Nephron progenitor cell (in vitro differentiated cells): ENCODE measurements around the gene CCDC187.

ENCODE experiments used
- DNase-seq: peaks from one replicate; pipeline ENCODE4 v3.0.0; 2021
- H3K27ac Mint-ChIP-seq: 2 replicates; pipeline ENCODE4 v1.8.0; 2021; ENCODE audit warnings: mild to moderate bottlenecking, moderate library complexity, mixed read lengths
- H3K27me3 Mint-ChIP-seq: 2 replicates; pipeline ENCODE4 v1.8.0; 2021; ENCODE audit warnings: mild to moderate bottlenecking, low read depth, mixed read lengths; ENCODE audit not compliant: poor library complexity
- H3K36me3 Mint-ChIP-seq: 2 replicates; pipeline ENCODE4 v1.8.0; 2021; ENCODE audit warnings: low read depth, mixed read lengths
- H3K4me1 Mint-ChIP-seq: 2 replicates; pipeline ENCODE4 v1.8.0; 2021; ENCODE audit warnings: mixed read lengths
- H3K4me3 Mint-ChIP-seq: 2 replicates; pipeline ENCODE4 v1.8.0; 2021; ENCODE audit warnings: mild to moderate bottlenecking, moderate library complexity, mixed read lengths
- H3K9me3 Mint-ChIP-seq: 2 replicates; pipeline ENCODE4 v1.8.0; 2021; ENCODE audit warnings: mild to moderate bottlenecking, moderate library complexity, mixed read lengths
- TF ChIP-seq, protein P1 (sequence below): fragments of 200-600 bp; sonication (generic); IDR thresholded peaks from 2 replicates; pipeline ENCODE4 v1.5.0; 2021; ENCODE audit warnings: antibody characterized with exemption

Gene CCDC187

GRCh38 chr9:136258786-136259516 lies 44.9 kb downstream of the CCDC187 start:
- Mint-ChIP-seq H3K36me3 (no peaks in the 10 kb centered on the region), H3K27me3 (peaks cover 8% of the 10 kb centered on the region), H3K9me3 (no peaks in the 10 kb centered on the region), H3K27ac (no peak overlapping the region), H3K4me3 (no peak overlapping the region), H3K4me1 (peaks cover 53% of the 10 kb centered on the region)
- no peak for DNase-seq
- TF ChIP-seq, protein P1, sequence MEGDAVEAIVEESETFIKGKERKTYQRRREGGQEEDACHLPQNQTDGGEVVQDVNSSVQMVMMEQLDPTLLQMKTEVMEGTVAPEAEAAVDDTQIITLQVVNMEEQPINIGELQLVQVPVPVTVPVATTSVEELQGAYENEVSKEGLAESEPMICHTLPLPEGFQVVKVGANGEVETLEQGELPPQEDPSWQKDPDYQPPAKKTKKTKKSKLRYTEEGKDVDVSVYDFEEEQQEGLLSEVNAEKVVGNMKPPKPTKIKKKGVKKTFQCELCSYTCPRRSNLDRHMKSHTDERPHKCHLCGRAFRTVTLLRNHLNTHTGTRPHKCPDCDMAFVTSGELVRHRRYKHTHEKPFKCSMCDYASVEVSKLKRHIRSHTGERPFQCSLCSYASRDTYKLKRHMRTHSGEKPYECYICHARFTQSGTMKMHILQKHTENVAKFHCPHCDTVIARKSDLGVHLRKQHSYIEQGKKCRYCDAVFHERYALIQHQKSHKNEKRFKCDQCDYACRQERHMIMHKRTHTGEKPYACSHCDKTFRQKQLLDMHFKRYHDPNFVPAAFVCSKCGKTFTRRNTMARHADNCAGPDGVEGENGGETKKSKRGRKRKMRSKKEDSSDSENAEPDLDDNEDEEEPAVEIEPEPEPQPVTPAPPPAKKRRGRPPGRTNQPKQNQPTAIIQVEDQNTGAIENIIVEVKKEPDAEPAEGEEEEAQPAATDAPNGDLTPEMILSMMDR = no peak

- TF ChIP-seq, protein P1 = no peak
- Mint-ChIP-seq H3K27me3 (peaks cover 11% of the 10 kb centered on the region), H3K4me3 (no peak overlapping the region), H3K27ac (no peak overlapping the region), H3K9me3 (no peaks in the 10 kb centered on the region), H3K4me1 (peaks cover 46% of the 10 kb centered on the region), H3K36me3 (no peaks in the 10 kb centered on the region)
- no peak for DNase-seq
These were observed 45.6 kb downstream of the CCDC187 start for GRCh38 chr9:136258299-136258625.

- H3K27ac Mint-ChIP-seq = no peak overlapping the region
- no peaks in the 10 kb centered on the region for H3K36me3 Mint-ChIP-seq
- peaks cover 14% of the 10 kb centered on the region for H3K27me3 Mint-ChIP-seq
- H3K9me3 Mint-ChIP-seq = no peaks in the 10 kb centered on the region
- TF ChIP-seq, protein P1 = no peak
- DNase-seq = no peak
- H3K4me3 Mint-ChIP-seq = no peak overlapping the region
- peaks cover 45% of the 10 kb centered on the region for H3K4me1 Mint-ChIP-seq
These were observed 46.3 kb downstream of the CCDC187 start for GRCh38 chr9:136257381-136258298.

DNA sequence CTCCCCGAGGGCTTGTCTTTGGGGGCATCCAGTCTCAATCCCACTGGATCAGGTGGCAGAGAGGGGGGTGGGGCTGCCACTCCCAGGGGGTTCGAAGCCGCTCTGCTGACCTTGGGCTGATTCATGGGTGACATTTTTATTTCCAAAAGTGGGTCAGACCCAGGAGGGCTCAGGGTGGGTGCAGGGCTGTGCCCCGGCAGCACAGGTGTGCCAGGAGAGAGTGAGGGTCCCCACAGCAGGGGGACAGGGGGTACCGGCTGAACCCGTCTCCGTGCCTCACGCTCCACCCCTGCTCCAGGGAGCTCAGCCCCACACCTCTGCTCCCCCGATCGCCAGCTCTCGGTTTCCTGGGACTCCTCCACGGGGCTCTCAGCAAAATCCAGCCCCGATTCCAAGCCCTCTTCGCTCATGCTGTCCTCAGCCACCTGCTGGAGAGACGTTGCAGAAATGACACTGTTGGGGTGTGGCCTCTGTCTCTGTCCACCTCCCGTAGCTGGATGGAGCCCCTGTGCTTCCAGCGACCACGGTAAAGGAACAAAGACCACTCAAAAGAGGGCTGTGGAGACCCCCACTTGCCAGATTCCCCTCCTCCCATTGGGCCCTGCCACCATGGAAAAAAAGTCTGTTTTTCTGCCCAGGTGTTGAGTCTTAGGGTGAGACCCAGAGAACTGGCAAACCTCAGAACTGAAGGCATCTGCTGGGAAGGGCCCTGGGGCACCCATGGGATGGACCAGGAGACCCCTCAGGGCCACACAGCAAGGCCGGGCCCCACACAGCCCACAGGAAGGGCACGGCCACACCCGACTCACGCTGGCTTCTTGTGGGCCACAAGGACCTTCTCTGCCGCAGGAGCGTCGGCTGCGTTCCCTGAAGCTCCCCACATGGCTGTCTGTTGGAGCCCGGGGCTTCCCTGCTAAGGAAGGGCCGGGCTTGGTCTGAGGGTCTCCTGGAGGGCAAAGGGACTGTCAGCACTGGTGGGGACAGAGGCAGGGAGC lies 47.7 kb downstream of the CCDC187 start:
- Mint-ChIP-seq H3K27ac (peak overlapping the region; percentile 36), H3K27me3 (peaks cover 12% of the 10 kb centered on the region), H3K9me3 (no peaks in the 10 kb centered on the region), H3K4me1 (peaks cover 46% of the 10 kb centered on the region), H3K4me3 (no peak overlapping the region), H3K36me3 (no peaks in the 10 kb centered on the region)
- no peak for DNase-seq
- TF ChIP-seq, protein P1 = peak; percentile 12

DNA sequence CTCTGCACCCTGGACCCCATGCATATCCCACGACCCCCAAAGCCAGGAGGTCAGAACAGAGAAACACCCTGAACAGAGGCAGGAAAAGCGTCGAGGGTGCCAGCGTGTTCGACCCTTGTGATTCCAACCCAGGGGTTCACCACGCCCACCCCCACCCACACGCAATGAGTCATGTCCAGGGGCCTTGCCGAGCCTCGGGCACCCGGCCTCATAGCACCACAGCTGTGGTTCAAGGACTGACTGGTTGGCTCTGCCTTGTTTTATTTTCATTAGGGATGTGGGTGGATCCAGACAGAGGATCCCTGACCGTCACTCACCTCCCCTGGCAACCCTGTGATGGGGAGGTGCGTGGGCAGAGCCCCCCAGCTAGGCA lies 48.7 kb downstream of the CCDC187 start:
- no peak for DNase-seq
- Mint-ChIP-seq H3K27me3 (peaks cover 9% of the 10 kb centered on the region), H3K4me3 (no peak overlapping the region), H3K9me3 (no peaks in the 10 kb centered on the region), H3K27ac (no peak overlapping the region), H3K36me3 (no peaks in the 10 kb centered on the region), H3K4me1 (peaks cover 45% of the 10 kb centered on the region)
- TF ChIP-seq, protein P1 = no peak
